GM11168 (cell line): Measurements from ENCODE around the gene RUNX2.

ENCODE experiments used
- in situ Hi-C: fragments of 300-500 bp; cut with MboI; formaldehyde crosslinking; loops from one replicate; pipeline ENCODE4 v1.12.0; 2022; ENCODE audit warnings: low sequenced_read_pairs; ENCODE audit not compliant: unreplicated experiment

Gene RUNX2

GRCh38 chr6:45597424-45597823 is 269.3 kb downstream of the RUNX2 start:
- in situ Hi-C loops = no loop called here

- in situ Hi-C loops = no loop called here
These were observed 270.9 kb downstream of the RUNX2 start for GRCh38 chr6:45599053-45599452.

GRCh38 chr6:45605971-45606370 is 277.8 kb downstream of the RUNX2 start:
- in situ Hi-C loops = no loop called here

- in situ Hi-C loops = no loop called here
These were observed 278.8 kb downstream of the RUNX2 start for GRCh38 chr6:45606831-45607400.

- in situ Hi-C loops = no loop called here
These were observed 279.7 kb downstream of the RUNX2 start for GRCh38 chr6:45607798-45608197.

- in situ Hi-C loops = no loop called here
These were observed 280.3 kb downstream of the RUNX2 start for GRCh38 chr6:45608252-45608913.

- in situ Hi-C loops = no loop called here
These were observed 281.1 kb downstream of the RUNX2 start for GRCh38 chr6:45609141-45609638.

GRCh38 chr6:45610374-45610773 is 282.2 kb downstream of the RUNX2 start:
- in situ Hi-C loops = no loop called here

GRCh38 chr6:45610832-45611231 is 282.7 kb downstream of the RUNX2 start:
- in situ Hi-C loops = no loop called here

- in situ Hi-C loops = no loop called here
These were observed 283.4 kb downstream of the RUNX2 start for GRCh38 chr6:45611491-45611890.

- in situ Hi-C loops = no loop called here
These were observed 285.5 kb downstream of the RUNX2 start for GRCh38 chr6:45613656-45614055.

- in situ Hi-C loops = no loop called here
These were observed 286.6 kb downstream of the RUNX2 start for GRCh38 chr6:45614488-45615285.

- in situ Hi-C loops = no loop called here
These were observed 288.1 kb downstream of the RUNX2 start for GRCh38 chr6:45616209-45616608.

- in situ Hi-C loops = no loop called here
These were observed 289.3 kb downstream of the RUNX2 start for GRCh38 chr6:45617441-45617840.

- in situ Hi-C loops = no loop called here
These were observed 290.1 kb downstream of the RUNX2 start for GRCh38 chr6:45618259-45618658.

GRCh38 chr6:45619211-45619760 is 291.2 kb downstream of the RUNX2 start:
- in situ Hi-C loops = no loop called here

GRCh38 chr6:45619994-45620471 is 291.9 kb downstream of the RUNX2 start:
- in situ Hi-C loops = no loop called here

GRCh38 chr6:45624228-45624627 is 296.1 kb downstream of the RUNX2 start:
- in situ Hi-C loops = no loop called here

- in situ Hi-C loops = no loop called here
These were observed 297.1 kb downstream of the RUNX2 start for GRCh38 chr6:45625191-45625664.

- in situ Hi-C loops = no loop called here
These were observed 298.2 kb downstream of the RUNX2 start for GRCh38 chr6:45626087-45626891.
